Lower leg skin (tissue), 4 donors: ENCODE data around the gene FKBP14. TPM values are rescaled to one million over a fixed set of nuclear protein-coding genes. Genes with fewer than 3 reads are reported as not detected.

Experiments
- DNase-seq, 2 donors: peaks; one replicate each; pipeline ENCODE4 v3.0.0-alpha.2; 2019; ENCODE audit warnings: low spot score in 2 of 2
- H3K4me3 ChIP-seq: fragments of 200-600 bp; sonication (generic); 2 replicates; pipeline ENCODE4 v1.5.1; 2017; ENCODE audit warnings: mild to moderate bottlenecking, low read depth; ENCODE audit not compliant: poor library complexity, severe bottlenecking
- POLR2A ChIP-seq, 2 donors: fragments of 450-650 bp; IDR thresholded peaks; one replicate each; pipeline ENCODE4 v1.6.1; 2016 to 2017; ENCODE audit warnings: antibody characterized with exemption in 2 of 2, mild to moderate bottlenecking in 1 of 2, moderate library complexity in 1 of 2
- WGBS, 2 donors: methylation state at CpG; one replicate each; pipeline ENCODE4 v1.1.5; 2018; 5-methylcytosine and 5-hydroxymethylcytosine counted together
- intact Hi-C: fragments of 100-400 bp; cut with DNase I; formaldehyde crosslinking; loops from one replicate; pipeline ENCODE4 v1.15.0; 2023; ENCODE audit warnings: low total_unique reads
- total RNA-seq, 4 donors: library from RNA; depleted of rRNA; stranded (reverse); fragments of >200 nt; gene quantifications; one replicate each; pipeline ENCODE4 v1.1.0, GENCODE V29; 2016
- TF ChIP-seq, protein P1 (sequence below), 3 donors: fragments of 450-650 bp; IDR thresholded peaks; one replicate each; pipeline ENCODE4 v1.5.1; 2016; ENCODE audit warnings: antibody characterized with exemption in 3 of 3, mild to moderate bottlenecking in 3 of 3, moderate library complexity in 2 of 3

FKBP14 gene
- total RNA-seq, 4 donors from 2014 or later = 2.3 to 6.1 (median 3.8) TPM

- no peak overlapping the region for H3K4me3 ChIP-seq
- no peak for DNase-seq
- intact Hi-C loops = no loop called here
- TF ChIP-seq, protein P1, sequence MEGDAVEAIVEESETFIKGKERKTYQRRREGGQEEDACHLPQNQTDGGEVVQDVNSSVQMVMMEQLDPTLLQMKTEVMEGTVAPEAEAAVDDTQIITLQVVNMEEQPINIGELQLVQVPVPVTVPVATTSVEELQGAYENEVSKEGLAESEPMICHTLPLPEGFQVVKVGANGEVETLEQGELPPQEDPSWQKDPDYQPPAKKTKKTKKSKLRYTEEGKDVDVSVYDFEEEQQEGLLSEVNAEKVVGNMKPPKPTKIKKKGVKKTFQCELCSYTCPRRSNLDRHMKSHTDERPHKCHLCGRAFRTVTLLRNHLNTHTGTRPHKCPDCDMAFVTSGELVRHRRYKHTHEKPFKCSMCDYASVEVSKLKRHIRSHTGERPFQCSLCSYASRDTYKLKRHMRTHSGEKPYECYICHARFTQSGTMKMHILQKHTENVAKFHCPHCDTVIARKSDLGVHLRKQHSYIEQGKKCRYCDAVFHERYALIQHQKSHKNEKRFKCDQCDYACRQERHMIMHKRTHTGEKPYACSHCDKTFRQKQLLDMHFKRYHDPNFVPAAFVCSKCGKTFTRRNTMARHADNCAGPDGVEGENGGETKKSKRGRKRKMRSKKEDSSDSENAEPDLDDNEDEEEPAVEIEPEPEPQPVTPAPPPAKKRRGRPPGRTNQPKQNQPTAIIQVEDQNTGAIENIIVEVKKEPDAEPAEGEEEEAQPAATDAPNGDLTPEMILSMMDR (IDR thresholded peaks at IDR 0.05) = no peak
- no peak for TF ChIP-seq POLR2A (IDR thresholded peaks at IDR 0.05)
- 16 to 19% methylated on average over 6 of the region's 6 CpGs for WGBS, 2 donors
Measured at GRCh38 chr7:30029696-30030095, 3.2 kb upstream of the FKBP14 start.

DNA sequence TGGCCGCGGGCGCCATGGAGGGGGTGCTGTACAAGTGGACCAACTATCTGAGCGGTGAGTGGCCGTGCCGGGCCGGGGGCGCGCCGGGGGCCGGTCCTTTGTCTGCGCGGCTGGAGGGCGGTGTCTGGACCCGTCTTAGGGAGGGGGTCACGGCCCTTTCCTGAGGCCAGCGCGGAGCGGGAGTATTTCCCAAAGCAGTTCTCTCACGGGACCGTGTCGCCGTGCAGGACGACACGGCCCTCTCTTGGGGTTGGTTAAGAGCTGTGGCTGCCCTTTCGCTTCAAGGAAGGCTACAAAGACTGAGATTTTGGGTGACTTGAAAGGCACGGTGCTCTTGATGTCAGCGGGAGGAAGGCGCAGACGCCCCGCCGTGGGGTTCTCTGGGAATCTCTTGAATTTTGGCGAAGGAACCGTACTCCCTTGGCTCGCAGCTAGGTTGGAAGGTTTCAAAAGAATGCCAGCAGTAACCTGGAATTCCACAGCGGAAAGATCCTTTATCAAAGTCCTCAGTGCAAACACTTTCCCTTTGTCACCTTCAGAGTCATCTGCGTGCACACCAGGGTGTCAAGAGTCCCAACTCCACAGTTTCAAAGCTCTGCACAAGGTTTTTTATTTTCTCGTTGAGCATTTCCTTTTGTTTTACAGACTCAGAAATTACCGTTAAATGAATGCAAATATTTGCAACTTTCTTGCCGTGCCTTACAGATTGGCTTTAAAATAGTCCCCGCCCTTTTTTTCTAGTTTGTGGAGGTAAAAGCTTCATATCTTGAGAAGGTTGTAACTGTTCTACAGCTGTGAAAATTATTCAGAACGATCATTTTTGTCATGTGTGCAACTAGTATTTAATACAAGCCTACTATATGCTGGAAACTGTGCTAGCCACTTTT is 2.5 kb upstream of the FKBP14 start:
- DNase-seq = peak in 1 of 2 donors; percentile 34
- intact Hi-C loops = no loop called here
- no peak for TF ChIP-seq POLR2A (IDR thresholded peaks at IDR 0.05)
- TF ChIP-seq, protein P1 (IDR thresholded peaks at IDR 0.05) = no peak
- peak overlapping the region; percentile 97 for H3K4me3 ChIP-seq
- 1% methylated on average over 23 to 32 of the region's 42 CpGs for WGBS, 2 donors

GRCh38 chr7:30028216-30028748 is 1.8 kb upstream of the FKBP14 start, which contains the start of gene PLEKHA8:
PLEKHA8 (plus strand) TSS chr7:30028412; CDS start chr7:30028763, 351 bp downstream.
- peak within 1 kb of the TSS; percentile 97 for H3K4me3 ChIP-seq
- intact Hi-C loops = no loop called here
- no peak for TF ChIP-seq POLR2A (IDR thresholded peaks at IDR 0.05)
- TF ChIP-seq, protein P1 (IDR thresholded peaks at IDR 0.05) = no peak
- WGBS, 2 donors = 0 to 1% methylated on average over 16 to 33 of the region's 70 CpGs
- DNase-seq = peak; percentile 81 to 97

GRCh38 chr7:30027740-30028215 is 1.3 kb upstream of the FKBP14 start:
- DNase-seq = no peak
- H3K4me3 ChIP-seq = peak overlapping the region; percentile 97
- WGBS, 2 donors = 0 to 3% methylated on average over 9 of the region's 9 CpGs
- intact Hi-C loops = no loop called here
- TF ChIP-seq, protein P1 (IDR thresholded peaks at IDR 0.05) = no peak
- no peak for TF ChIP-seq POLR2A (IDR thresholded peaks at IDR 0.05)

DNA sequence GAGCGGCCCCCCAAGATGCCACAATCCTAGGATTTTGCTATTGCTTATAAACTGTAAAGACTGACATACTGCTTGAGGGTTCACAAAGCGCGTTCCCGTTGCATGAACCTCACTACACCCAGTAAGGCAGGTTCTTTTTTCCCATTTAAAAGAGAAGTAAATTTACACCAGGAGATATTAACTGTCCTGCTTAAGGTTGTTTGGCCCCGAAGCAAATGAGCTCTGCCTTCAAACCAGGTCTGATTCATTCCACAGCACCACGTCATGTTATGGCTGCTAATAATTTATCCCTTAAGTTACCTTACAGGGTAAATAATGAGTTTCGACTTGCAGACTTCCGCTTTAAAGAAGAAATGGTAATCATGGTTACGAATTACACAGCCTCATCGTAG is 559 bp upstream of the FKBP14 start:
- intact Hi-C loops = no loop called here
- H3K4me3 ChIP-seq = peak overlapping the region; percentile 52
- TF ChIP-seq, protein P1 (IDR thresholded peaks at IDR 0.05) = no peak
- no peak for TF ChIP-seq POLR2A (IDR thresholded peaks at IDR 0.05)
- WGBS, 2 donors = 0% methylated on average over 10 of the region's 10 CpGs
- peak in 1 of 2 donors; percentile 27 for DNase-seq
